NOMO-1 treated with dmso at 0.1 percent for 144 hours (cell line): ENCODE data around the gene ATG10.
A peak's percentile ranks its signal among the peaks of the same experiment; 100 is the strongest.
"Not testable (repeated sequence)": the region's sequence is repeated elsewhere in the genome, so short reads cannot be mapped to it uniquely, and the experiment has no call there.

ENCODE experiments used
- DNase-seq: peaks from one replicate; lab custom pipeline; 2025; ENCODE audit not compliant: unreplicated experiment; lab: John Stamatoyannopoulos, UW

The ATG10 gene

GRCh38 chr5:81971712-81972491, at the start of gene ATG10:
Gene ATG10 (plus strand): TSS chr5:81972023. CDS start chr5:81987571, 15,548 bp downstream.
- DNase-seq: peak; percentile 87

DNA sequence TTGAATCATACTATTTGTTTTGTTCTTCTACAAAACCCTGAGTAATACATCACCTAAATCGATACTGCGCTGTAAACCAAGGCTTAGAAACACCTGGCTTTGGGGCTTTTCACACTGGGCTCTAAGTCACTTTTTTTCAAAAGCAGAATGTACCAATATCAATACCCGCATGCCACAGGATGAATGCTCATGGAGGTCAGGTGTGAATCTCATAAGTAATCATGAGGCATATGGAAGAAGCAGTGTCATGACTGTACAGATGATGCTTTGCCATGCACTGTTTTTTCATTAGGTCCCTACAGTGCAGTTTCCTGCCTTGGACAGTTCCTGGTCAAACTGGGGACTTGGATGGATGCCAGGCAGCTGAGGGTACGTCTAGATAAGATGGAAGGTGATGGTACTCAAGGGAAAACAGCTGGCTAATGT, 49.0 kb upstream of the ATG10 start:
- DNase-seq: no peak

DNA sequence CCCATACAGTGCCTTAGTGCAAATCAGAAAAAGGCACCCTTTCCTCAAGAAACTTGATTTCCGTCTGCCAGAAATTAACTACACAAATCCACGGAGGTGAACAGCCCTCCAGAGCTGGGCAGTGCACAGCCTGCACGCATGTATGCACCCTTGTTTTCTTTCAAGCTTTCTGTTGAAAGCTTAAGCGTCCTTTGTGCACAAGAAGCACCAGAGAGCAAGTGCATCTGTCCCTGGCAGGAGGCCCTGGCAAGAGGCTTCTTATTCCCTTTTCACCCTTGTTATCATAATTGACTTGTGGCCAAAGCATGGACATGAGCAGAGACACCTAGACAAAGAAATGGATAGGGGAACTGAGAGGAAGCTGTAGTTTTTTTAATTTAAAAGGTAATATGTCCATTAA, 47.4 kb upstream of the ATG10 start:
- DNase-seq: no peak

GRCh38 chr5:81925009-81925408, 46.8 kb upstream of the ATG10 start:
- DNase-seq: no peak

- no peak for DNase-seq
Observed at GRCh38 chr5:81925981-81926380, 45.8 kb upstream of the ATG10 start.

- no peak for DNase-seq
Observed at GRCh38 chr5:81936066-81936465, 35.8 kb upstream of the ATG10 start.

GRCh38 chr5:81936750-81937149, 35.1 kb upstream of the ATG10 start:
- DNase-seq: no peak

- DNase-seq: no peak
Observed at GRCh38 chr5:81942746-81943145, 29.1 kb upstream of the ATG10 start.

DNA sequence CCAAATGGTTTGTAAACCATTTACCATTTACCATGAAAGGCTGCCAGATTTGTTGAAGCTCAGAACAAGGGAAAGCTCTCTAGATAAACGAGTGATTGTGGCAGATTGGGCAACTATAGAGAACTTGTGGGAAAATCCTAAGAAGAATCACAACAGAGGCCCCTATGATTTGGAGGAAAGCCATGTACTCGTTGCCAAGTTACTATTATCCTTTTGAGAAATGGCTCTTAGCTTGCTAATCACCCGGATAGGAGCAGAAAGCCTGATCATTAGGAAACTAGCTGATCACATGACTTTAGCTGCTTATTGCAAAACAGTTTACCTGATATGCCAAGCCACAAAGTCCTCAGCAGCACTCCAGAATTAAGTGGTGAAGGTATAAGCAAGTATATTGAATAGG, 23.5 kb upstream of the ATG10 start:
- DNase-seq: no peak

DNA sequence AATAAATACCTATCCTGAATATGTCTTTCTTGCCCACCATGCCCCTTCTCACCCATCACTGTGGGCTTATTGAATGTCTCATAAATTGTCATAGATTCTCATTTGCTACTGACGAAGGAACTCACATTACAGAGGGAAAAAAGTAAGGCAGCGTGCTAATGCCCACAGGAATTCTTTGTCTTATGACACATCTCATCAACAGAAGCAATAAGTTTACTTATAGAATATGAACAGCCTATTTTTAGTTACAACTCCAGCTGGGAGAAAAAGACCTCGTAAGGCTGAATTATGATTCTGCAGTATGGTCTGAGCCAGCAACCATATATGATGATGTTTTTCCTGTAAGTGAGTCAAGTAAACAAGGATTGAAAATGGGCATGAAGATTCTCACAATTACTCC, 22.4 kb upstream of the ATG10 start:
- DNase-seq: no peak

GRCh38 chr5:81950996-81951395, 20.8 kb upstream of the ATG10 start:
- no peak for DNase-seq

DNA sequence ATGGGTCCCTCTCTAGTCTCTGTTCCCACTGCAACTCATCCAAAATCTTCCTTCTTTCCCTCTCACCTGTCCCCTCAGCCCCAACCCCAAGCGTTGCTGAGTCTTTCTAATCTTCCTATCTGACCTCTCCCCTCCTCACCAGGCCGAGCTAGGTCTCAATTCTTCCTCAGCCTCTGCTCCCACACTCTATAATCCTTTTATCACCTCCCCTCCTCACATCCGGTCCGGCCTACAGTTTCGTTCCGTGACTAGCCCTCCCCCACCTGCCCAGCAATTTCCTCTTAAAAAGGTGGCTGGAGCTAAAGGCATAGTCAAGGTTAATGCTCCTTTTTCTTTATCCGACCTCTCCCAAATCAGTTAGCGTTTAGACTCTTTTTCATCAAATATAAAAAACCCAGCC, 17.0 kb upstream of the ATG10 start:
- not testable (repeated sequence) for DNase-seq

GRCh38 chr5:81958129-81958528, 13.7 kb upstream of the ATG10 start:
- DNase-seq: not testable (repeated sequence)

- DNase-seq: no peak
Observed at GRCh38 chr5:81961651-81962440, 10.0 kb upstream of the ATG10 start.

GRCh38 chr5:81963544-81963943, 8.3 kb upstream of the ATG10 start:
- DNase-seq: no peak

DNA sequence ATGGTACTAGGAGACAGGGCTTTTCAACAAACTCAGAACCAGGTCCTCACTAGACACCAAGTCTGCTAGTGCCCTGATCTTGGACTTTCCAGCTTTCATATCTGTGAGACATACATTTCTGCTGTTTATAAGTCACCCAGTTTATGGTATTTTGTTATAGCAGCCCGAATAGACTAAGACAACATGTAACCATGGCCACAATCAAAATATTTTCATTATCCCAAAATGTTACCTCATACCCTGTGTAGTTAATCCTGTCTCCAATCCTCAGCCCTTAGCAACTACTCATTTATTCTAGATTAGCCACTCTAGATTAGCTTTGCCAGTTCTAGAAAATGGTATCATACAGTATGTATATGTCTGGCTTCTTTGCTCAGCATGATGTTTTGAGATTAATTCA, 6.3 kb upstream of the ATG10 start:
- DNase-seq: no peak

DNA sequence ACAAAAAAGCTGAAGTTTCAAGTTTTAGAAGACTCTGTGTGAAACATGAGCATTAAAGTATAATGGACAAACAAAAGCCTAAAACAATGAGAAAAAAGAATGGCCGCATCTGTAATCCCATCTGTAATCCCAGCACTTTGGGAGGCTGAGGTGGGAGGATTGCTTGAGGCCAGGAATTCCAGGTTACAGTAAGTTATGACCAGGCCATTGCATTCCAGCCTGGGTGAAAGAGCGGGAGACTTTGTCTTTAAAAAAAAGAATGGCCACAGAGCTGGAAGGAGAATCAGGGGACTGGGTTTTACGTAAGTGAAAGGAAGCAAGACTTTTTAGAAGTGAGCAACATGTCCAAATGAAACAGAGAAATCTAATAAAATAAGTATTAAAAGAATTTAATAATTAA, 2.6 kb upstream of the ATG10 start:
- no peak for DNase-seq

DNA sequence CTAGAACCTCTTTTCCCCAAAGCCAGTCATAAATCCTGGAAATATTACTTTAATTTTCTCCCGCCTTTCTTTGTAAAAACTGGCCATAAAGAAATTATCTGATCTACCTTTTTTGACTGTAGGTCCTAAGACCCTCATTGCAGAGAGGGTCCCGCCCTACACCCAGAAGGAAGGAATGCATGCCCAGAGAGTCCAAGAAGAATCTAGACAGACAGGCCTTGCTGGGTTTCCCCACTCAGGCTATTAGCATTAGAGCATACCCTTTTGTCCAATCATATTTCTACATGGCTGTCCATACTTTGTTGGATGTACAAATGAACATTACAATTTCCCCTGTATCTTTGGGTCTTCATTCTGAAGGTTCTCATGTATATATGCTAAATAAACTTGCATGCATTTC, 1.9 kb upstream of the ATG10 start:
- no peak for DNase-seq

DNA sequence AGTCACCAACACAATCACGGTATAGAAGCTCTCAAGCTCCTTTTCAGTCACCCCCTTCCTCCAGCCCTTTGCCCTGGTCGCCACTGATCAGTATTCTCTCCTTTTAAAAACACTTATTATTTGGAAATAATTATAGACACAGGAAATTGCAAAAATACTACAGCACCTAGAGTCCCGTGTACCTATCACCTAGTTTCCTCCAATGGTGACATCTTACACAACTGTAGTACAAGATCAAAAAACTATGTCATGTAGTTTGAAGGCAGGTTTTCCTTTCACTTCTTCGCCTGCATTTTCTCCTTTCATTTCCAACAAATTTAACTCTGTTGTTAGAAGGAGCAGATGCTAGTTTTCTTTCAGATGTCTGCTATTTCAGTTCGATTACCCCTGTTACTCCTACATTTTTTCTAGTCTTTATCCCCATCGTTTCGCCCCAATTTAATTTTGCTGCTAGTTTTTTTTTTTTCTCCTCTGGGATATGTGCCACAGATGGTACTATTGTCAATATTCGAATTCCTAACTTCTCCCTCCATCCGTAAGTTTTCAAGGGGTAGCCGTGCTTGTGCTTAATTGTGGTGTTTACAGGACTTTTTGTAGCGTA, 612 bp upstream of the ATG10 start:
- DNase-seq: no peak

GRCh38 chr5:81972492-81972783, 615 bp downstream of the ATG10 start:
- peak; percentile 46 for DNase-seq

DNA sequence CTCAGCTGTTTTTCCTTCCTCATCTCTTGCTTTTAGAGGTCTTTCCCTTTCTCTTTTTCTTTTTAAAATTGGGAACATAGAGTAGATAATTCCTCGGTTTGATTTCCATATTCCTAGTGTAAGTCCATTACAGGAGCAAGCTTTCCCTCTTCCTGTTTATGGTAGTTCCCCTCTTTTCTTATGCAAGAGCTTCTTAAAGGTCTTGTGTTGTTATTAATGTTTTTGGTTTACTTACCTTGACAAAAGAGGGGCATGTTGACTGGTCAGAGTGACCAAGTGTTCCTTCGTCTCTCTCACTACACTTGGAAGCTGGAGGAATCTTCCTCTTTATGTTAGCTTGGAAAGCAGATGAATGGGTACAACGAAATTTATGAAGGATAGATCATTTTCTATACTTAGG, 8.3 kb downstream of the ATG10 start:
- no peak for DNase-seq

- DNase-seq: no peak
Observed at GRCh38 chr5:81980598-81981260, 8.9 kb downstream of the ATG10 start.
